NCI-H774 (cell line): ENCODE results near the gene RBM42.
A peak's percentile ranks its signal among the peaks of the same experiment; 100 is the strongest.
"Not testable (repeated sequence)": the region's sequence is repeated elsewhere in the genome, so short reads cannot be mapped to it uniquely, and the experiment has no call there.

Experiments
- DNase-seq: peaks from one replicate; lab custom pipeline; 2025; lab: John Stamatoyannopoulos, UW

Gene RBM42

DNA sequence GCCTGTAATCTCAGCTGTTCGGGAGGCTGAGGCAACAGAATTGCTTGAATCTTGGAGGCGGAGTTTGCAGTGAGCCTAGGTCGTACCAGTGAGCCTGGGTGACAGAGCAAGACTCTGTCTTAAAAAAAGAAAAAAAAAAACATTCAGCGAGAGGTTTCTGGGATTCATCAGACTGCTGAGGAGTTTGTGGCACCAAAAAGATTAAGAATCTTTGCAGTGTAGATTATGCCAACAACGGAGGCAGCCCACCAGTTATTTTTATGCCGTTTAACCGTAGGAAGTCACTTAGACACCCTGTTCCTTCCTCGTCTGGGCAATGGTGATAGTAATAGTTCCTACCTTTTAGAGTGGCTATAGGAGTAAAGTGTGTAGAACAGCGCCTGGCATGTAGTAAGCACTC lies 21.7 kb downstream of the RBM42 start:
- DNase-seq: no peak

DNA sequence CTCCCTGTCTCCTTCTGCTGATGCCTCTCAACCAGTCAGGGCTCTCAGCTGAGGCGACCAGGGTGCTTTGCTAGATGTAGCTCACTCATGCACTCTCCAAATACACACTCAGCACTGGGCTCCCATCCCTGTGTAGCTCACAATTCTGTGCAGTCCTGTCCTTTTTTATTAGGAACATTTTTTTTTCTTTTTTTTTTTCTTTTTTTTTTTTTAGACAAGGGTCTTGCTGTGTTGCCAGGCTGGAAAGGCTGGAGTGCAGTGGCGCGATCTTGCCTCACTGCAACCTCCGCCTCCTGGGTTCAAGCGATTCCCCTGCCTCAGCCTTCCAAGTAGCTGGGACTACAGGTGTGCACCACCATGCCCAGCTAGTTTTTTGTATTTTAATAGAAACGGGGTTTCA lies 26.0 kb downstream of the RBM42 start:
- DNase-seq: not testable (repeated sequence)

DNA sequence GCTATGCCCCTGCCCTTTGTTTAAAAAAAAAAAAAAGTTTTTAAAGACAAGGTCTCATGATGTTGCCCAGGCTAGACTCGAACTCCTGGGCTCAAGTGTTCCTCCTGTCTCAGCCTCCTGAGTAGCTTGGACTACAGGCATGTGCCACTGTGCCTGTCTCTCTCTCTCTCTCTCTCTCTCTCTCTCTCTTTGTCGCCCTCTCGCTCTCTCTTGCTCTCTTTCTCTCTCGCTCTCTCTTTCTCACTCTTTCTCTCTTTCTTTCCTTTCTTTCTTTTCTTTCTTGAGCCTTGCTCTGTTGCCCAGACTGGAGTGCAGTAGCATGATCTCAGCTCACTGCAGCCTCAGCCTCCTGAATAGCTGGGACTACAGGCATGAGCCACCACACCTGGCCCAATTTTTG lies 26.8 kb downstream of the RBM42 start:
- DNase-seq: no peak

DNA sequence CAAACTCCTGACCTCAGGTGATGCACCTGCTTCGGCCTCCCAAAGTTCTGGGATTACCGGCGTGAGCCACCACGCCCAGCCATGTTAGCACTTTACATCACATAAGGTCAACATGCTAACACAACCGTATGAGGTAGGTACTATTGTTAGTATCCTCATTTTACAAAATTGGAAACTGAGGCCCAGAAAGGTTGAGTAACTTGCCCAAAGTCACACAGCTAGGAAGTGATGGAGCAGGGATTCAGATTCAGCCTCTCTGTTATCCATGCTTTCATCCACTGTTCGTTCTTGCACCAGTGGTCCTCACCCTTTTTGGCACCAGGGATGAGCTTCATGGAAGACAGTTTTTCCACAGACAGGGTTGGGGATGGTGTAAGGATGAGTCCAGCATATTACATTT lies 27.9 kb downstream of the RBM42 start:
- DNase-seq: no peak

DNA sequence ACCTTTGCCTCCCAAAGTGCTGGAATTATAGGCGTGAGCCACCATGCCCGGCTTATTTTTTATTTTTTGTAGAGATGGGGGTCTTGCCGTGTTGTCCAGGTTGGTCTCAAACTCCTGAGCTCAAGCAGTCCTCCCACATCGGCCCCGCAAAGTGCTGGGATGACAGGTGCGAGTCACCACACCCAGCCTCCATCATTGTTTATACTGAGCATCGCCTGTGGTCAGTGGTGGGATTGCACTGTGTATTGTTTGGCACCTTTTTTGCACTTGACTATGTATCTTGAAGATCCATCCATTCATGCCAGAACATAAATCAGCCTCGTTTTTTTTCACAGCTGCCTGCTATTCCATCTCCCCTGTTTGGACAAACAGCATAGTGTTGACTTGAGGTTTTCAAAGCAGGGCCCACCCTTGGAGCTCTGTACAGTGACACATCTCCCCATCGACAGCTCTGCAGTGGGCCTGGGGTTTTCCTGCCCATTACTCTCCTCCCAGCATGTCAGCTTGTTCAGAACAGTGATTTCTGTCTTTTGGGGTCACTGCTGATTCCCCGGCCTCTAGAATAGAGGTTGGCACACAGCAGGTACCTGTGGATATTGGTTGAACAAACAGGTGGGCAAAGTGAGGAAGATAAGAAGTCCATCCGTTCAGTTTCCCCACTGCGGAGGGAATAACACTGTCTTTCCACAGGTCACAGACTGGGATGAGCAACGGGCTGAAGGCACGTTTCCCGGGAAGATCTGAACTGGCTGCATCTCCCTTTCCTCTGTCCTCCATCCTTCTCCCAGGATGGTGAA lies 29.3 kb downstream of the RBM42 start:
- no peak for DNase-seq

DNA sequence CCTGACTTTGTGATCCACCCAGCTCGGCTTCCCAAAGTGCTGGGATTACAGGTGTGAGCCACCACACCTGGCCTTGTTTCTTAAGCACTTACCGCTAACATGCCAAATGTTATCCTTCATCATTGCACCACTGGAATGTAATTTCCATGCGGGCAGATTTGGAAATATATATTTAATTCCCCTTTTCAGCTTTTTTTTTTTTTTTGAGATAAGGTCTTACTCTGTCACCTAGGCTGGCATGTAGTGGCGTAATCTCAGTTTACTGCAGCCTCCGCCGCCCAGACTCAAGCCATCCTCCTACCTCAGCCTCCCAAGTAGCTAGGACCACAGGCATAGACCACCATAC lies 33.1 kb downstream of the RBM42 start:
- no peak for DNase-seq

DNA sequence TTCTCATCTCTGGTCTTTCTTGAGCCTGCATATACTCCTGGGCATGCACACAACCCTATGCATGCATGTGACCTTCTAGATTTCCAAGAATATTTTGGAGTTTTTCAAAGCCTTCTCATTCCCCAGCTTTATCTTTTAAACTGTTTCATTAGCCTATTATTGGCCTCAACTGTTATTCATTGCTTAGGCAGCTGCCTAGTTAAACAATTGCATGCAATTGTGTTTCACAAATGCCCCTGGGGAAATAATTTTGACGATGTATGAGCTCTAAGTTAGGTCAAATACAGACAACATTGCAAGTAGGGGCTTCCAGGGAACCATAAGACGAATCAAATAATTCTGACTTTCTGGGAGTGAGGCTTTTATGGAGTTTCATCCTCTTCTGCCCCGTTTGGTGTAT lies 35.1 kb downstream of the RBM42 start:
- DNase-seq: no peak

DNA sequence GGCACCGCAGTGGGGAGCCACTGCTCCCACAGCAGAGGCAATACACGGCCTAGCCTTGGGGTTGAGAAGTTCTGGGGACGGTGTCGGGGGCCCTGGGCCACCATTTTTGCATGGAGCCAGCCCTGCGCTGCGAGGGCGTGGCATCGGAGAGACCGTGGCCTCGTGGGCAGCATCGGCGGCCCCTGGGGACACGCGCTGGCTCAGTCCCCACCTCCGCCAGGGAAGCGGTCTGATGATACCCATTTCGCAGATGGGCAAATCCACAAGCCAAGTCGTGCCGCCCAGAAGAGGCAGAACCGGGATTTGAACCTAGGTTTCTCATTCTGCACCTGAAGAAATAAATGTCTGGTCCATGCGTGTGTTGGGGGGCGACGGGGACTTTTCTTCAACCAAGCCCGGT lies 36.3 kb downstream of the RBM42 start:
- DNase-seq: no peak

DNA sequence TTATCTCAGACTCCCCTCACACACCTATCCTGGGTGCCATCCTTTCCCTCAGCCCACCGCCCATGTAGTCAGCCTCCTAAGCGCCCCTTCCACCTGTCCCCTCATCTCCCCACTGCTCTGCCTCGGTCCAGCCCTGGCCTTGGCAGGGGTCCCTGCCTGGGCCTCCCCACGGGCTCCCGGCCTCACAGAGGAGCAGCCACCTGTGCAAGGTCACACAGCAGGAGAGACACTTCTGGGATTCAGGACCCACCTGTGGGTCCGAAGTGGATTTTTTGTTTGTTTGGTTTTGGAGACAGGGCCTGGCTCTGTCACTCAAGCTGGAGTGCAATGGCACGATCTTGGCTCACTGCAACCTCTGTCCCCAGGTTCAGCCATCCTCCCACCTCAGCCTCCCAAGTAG lies 36.8 kb downstream of the RBM42 start:
- DNase-seq: no peak

DNA sequence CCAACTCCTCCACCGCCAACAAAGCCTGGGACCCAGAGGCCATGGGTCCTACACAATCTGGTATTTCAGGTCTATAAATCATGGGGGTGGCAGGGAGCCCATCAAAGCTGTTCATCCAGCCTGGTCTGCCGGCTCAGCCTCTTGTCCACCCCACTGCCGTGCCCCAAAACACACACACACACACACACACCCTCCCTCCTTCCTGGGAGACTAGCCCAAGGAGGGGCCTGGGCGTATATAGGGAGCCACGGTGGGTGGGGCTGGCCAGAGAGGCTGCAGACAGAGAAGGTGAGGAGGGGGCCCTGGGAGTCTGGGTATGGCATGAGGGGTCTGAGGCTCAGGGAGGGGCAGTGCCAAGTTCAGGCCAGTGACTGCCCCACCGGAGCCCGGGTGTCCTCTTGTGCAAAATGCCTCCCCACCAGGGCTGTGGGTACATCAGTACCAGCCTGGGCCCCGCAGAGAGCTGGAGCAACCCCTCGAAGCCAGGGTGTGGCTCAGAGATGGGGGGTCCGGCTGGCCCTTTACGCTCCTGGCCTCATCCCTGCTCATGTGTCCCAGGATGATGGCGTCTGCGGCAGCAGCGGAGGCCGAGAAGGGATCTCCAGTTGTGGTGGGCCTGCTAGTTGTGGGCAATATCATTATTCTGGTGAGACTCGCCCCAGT lies 37.5 kb downstream of the RBM42 start, which contains the start of gene UPK1A:
Gene UPK1A, plus strand, starts transcription at position 267 of the 663 bp plus-strand sequence. Its CDS starts 296 bp downstream, at position 563.
- no peak for DNase-seq

DNA sequence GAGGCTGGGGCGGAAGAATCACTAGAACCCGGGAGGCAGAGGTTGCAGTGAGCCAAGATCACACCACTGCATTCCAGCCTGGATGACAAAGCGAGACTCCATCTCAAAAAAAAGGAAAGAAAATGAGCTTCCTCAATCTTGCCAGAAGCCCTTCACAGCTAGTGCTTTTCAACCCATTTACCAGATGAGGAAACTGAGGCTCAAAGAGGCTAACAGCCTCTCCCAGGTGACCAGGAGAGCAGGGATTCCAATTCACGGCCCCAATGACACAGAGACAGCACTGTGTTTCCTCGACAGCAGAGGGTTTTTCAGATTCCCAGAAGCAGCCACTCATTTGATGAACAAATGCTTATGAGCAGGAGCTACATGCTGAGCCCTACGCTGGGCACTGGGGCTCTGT lies 40.7 kb downstream of the RBM42 start:
- no peak for DNase-seq

DNA sequence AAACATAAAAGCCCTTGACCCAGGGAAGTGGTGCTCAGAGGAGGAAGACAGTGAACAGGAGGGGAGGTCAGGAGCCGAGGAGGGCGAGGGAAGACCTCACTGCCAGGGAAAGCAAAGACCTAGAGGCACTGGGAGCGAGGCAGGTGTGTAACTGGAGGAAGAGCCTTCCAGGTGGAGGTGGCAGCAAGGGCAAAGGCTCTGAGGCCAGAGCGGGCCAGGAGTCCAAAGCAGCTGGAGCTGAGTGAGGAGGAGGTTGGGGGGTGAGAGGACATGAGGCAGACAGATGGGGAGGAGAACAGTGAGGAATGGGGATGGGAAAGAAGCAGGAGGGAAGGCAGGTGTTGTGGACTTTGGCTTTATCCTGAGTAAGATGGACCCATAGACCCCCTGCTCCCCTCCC lies 41.1 kb downstream of the RBM42 start:
- DNase-seq: no peak

DNA sequence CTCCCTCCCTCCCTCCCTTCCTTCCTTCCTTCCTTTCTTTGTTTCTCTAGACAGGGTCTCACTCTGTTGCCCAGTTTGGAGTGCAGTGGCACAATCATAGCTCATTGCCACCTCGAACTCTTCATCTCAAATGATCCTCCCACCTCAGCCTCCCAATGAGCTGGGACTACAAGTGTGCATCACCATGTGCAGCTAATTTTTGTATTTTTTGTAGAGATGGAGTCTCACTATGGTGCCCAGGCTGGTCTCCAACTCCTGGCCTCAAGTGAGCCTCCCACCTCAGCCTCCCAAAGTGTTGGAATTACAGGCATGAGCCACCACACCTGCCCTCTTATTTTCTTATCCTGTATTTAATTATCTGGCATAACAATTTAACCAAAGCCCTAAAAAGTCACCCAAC lies 41.9 kb downstream of the RBM42 start:
- DNase-seq: no peak

DNA sequence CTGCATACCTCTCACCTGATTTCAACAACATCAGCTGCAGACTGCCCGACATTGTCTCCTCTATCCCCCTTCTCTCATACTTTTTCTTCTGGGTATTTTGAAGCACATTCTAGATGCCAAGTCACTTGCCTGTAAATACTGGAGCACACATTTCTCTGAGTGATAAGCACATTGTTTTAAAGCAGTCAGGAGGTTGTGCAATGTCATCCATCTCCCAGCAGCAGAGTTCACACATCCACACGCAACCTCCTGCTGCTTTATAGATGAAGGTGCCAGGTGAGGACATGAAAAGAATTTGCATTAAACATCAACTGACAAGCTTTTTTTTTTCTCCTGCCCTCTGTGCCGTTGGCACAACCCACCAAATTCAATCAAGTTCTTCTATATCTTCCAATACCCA lies 43.0 kb downstream of the RBM42 start:
- peak; percentile 1 for DNase-seq

DNA sequence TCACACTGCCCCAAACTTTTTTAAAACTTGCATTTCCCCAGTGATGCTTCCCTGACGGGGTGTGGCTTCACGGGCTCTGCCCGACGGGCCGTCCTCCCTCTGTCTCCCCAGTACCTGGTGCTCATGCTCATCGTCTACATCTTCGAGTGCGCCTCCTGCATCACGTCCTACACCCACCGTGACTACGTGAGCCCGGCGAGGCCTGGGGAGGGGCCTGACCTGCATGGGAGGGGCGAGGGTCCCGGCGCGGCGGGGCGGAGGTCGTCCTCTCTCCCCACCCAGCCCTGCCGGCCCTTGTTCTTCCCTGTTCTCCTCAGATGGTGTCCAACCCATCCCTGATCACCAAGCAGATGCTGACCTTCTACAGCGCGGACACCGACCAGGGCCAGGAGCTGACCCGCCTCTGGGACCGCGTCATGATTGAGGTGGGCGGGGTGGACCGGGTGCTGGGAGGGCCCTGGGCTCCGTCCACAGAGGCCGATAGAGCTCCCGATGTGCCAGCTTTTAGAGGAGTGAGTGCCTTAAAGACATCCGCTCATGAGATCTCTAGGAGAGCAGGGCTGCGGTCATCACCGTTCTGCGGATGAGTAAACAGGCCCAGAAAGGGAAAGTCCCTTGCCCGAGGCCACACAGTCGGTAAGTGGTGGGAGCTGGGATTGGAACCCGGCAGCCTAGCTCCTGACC lies 44.4 kb downstream of the RBM42 start:
- peak; percentile 25 for DNase-seq

DNA sequence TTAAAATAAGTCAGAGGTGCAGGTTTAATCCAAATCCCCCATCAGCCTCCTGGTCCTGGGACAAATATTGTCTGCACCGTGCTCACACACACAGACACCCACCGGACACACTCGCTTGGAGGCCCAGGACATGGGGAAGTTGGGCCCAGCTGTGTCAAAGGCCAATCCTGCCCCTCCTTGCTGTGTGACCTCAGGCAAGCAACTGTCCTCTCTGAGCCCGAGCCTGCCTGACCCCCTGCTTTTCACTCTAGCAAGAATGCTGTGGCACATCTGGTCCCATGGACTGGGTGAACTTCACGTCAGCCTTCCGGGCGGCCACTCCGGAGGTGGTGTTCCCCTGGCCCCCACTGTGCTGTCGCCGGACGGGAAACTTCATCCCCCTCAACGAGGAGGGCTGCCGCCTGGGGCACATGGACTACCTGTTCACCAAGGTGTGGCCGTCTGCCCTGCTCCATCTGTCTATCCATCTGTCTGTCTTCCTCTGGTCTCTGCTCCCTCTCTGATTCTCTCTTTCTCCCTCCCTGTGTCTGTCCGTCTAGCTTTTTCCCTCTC lies 46.8 kb downstream of the RBM42 start:
- DNase-seq: no peak
